Colonic mucosa (tissue), 4 donors: ENCODE measurements around the gene ZBTB2. TPM values are rescaled to one million over a fixed set of nuclear protein-coding genes. Genes with fewer than 3 reads are reported as not detected.

Experiments
- DNase-seq: peaks from one replicate; pipeline ENCODE4 v3.0.0-alpha.2; 2020
- H3K27ac ChIP-seq: fragments of 200-600 bp; one replicate; pipeline ENCODE4 v1.8.0; 2021
- H3K27me3 ChIP-seq: fragments of 200-600 bp; one replicate; pipeline ENCODE4 v1.8.0; 2021
- H3K36me3 ChIP-seq: fragments of 200-600 bp; one replicate; pipeline ENCODE4 v1.8.0; 2021
- H3K4me1 ChIP-seq: fragments of 200-600 bp; one replicate; pipeline ENCODE4 v1.8.0; 2021; ENCODE audit warnings: mild to moderate bottlenecking
- H3K4me3 ChIP-seq: fragments of 200-600 bp; one replicate; pipeline ENCODE4 v1.8.0; 2021
- H3K9ac ChIP-seq, 2 donors: one replicate each; pipeline ENCODE4 v1.7.0; 2013; ENCODE audit warnings: control low read depth in 2 of 2, low read depth in 2 of 2, low read length in 2 of 2
- H3K9me3 ChIP-seq: fragments of 200-600 bp; one replicate; pipeline ENCODE4 v1.8.0; 2021
- intact Hi-C: fragments of 100-400 bp; cut with DNase I; formaldehyde crosslinking; loops from one replicate; pipeline ENCODE4 v1.14.1; 2022
- total RNA-seq, 2 donors: library from RNA; stranded (reverse); fragmentation: NEBNext Ultra II Directional in 1 of 2; extraction: Animal tissue kit (Norgen Biotek cat#: 25700) in 1 of 2; gene quantifications; one replicate each; pipeline ENCODE4 v1.2.1, GENCODE V29; 2021
- TF ChIP-seq, protein P1 (sequence below): fragments of 200-600 bp; IDR thresholded peaks from one replicate; pipeline ENCODE4 v1.8.0; 2022; ENCODE audit warnings: antibody characterized with exemption, mild to moderate bottlenecking
- donor health status: healthy.
- donor health status: DM: no; HTN: no; CAD: no.
- donor health status: DM: no; HTN: no; CAD: no.

ZBTB2 gene
- total RNA-seq, 2 donors from 2014 or later = 9.6 to 13.7 TPM

DNA sequence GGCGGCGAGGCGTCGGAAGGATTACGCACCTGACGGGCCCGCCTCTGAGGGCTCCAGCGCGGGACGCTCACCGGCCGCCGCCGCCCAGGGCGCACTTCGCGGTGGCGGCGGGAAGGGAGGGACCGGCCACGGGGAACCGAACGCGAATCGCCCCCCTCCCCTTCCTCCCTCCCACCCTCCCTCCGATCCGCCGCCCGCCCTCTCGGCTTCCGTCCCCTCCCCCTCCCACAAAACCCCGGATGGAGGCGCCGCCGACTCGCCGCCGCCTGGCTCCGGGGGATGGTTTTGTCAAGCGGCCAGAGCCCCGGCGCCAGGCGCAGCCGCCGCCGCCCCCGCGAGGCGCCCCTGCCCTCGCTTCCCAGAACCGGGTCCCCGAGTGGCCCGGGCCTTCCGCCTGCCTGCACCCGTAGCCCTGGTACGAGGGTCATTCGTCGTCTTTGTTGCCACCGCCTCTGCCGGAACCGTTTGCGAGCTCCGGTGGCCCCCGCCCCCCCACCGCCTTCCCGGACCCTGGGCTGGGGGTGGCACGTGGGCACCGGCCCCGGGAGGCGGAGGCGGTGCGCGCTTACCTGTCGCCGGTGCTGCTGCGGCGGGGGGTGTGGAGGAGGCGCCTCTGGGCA is 398 bp downstream of the ZBTB2 start:
- no peaks in the 10 kb centered on the region for H3K9me3 ChIP-seq
- H3K27ac ChIP-seq = peak overlapping the region; percentile 98
- peak; percentile 84 for DNase-seq
- TF ChIP-seq, protein P1, sequence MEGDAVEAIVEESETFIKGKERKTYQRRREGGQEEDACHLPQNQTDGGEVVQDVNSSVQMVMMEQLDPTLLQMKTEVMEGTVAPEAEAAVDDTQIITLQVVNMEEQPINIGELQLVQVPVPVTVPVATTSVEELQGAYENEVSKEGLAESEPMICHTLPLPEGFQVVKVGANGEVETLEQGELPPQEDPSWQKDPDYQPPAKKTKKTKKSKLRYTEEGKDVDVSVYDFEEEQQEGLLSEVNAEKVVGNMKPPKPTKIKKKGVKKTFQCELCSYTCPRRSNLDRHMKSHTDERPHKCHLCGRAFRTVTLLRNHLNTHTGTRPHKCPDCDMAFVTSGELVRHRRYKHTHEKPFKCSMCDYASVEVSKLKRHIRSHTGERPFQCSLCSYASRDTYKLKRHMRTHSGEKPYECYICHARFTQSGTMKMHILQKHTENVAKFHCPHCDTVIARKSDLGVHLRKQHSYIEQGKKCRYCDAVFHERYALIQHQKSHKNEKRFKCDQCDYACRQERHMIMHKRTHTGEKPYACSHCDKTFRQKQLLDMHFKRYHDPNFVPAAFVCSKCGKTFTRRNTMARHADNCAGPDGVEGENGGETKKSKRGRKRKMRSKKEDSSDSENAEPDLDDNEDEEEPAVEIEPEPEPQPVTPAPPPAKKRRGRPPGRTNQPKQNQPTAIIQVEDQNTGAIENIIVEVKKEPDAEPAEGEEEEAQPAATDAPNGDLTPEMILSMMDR = no peak
- H3K36me3 ChIP-seq = no peaks in the 10 kb centered on the region
- no peaks in the 10 kb centered on the region for H3K27me3 ChIP-seq
- peak overlapping the region; percentile 74 for H3K4me3 ChIP-seq
- intact Hi-C loops = loop anchor here (5.0 kb wide), 1 partner anchor 61 kb away; the partner anchor contains the start of gene RMND1
- H3K9ac ChIP-seq = peak overlapping the region; percentile 74 to 92
- H3K4me1 ChIP-seq = peaks cover 6% of the 10 kb centered on the region

DNA sequence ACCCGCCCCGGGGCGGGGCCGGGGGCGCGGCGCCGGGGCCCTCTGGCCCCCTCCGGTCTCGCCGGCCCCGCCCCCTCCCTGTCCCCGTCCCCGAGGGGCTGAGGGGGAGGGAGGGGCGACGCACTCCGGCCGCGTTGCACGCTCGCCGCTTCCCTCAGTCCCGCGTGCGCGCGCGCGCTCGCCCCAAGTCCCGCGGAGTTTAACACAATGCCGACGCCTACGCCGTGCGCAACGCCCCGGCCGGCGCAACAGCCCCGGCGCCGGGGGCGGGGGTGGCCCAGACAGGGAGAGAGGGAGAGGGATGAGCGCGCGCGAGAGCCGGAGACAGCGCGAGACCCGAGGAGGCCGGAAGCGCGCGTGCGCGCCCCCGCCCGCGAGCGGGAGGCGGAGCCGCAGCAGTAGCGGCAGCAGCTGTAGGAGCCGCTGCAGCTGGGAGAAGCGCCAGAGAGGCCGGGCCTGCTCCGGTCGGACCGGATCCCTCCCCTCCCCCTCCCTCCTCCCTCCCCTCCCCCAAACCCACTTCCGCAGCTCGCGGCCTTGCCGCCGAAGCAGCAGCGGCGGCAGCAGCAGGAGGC is 996 bp downstream of the ZBTB2 start:
- Histone ChIP-seq H3K4me1 (peaks cover 6% of the 10 kb centered on the region), H3K9ac (peak overlapping the region in 1 of 2 donors; percentile 92)

DNA sequence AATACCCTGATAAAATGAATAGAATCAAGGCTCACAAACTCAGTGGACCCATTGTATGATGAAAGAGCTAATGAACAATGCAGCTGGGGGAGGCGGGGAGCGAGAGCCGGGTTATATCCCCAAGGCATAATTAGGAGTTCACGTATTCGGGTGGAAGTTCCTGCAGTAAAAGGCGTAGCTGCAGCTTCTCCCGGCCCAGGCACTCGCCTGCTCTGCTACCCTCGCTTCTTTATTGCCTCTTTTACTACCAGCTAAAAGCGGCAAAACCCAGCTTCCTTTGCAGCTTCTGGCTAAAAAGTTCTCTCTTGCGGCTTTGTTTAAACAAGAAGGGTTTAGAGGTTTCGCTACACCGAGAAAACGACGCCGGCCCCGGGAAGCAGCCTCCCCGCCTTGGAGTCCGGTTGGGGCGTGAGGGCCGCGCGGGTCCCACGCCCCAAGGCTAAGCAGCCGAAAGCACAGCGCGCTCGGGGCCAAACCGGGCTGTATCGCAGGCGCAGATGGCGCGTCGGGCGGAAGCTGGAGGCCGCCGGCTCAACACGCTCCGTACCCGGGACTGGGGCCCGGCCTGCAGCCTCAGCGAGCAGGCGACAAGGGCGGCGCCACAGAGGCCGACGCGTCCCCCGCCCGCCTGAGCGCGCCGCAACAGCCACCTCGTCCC is 1.6 kb downstream of the ZBTB2 start:
- peak overlapping the region; percentile 87 to 91 for H3K9ac ChIP-seq
- no peaks in the 10 kb centered on the region for H3K27me3 ChIP-seq
- H3K27ac ChIP-seq = peak overlapping the region; percentile 98
- no peaks in the 10 kb centered on the region for H3K9me3 ChIP-seq
- H3K36me3 ChIP-seq = no peaks in the 10 kb centered on the region
- peak overlapping the region; percentile 74 for H3K4me3 ChIP-seq
- TF ChIP-seq, protein P1 = no peak
- DNase-seq = peak; percentile 70
- intact Hi-C loops = loop anchor here (5.0 kb wide), 1 partner anchor 63 kb away; the partner anchor contains the start of gene RMND1
- H3K4me1 ChIP-seq = peaks cover 6% of the 10 kb centered on the region

More for the DNA sequence above, 996 bp downstream of the ZBTB2 start:
- peak; percentile 96 for DNase-seq
- no peaks in the 10 kb centered on the region for H3K27me3 ChIP-seq
- no peaks in the 10 kb centered on the region for H3K36me3 ChIP-seq
- peak overlapping the region; percentile 74 for H3K4me3 ChIP-seq
- no peaks in the 10 kb centered on the region for H3K9me3 ChIP-seq
- intact Hi-C loops = loop anchor here (5.0 kb wide), 1 partner anchor 62 kb away; the partner anchor contains the start of gene RMND1
- TF ChIP-seq, protein P1 = no peak
- H3K27ac ChIP-seq = peak overlapping the region; percentile 98

DNA sequence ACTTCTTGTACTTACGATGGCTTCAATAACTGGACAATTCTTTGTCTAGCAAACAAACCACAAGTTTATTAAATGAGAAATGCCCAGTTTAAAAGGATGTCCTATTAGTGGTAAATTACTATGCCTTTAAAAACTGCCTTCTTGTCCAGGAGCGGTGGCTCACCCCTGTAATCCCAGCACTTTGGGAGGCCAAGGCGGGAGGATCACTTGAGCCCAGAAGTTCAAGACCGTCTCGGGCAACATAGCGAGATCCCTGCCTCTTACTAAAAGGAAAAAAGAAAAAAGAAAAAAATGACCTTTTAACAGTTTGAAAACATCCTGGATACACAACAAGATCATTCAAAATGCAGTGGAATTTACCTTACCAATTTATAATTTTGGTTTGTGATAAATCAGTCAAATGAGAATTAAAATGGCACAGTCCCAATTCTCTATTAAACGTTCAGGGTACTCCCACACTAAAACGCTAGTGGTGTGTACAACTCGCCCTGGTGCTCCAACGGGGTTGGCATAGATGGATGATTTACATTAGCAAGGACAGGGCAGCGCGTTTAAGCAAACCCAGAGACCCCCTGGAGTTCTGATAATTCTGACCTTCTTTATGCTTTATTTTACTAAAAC is 2.3 kb downstream of the ZBTB2 start:
- H3K9ac ChIP-seq = peak overlapping the region; percentile 87 to 91
- peak overlapping the region; percentile 74 for H3K4me3 ChIP-seq
- TF ChIP-seq, protein P1 = no peak
- DNase-seq = no peak
- no peaks in the 10 kb centered on the region for H3K9me3 ChIP-seq
- no peaks in the 10 kb centered on the region for H3K36me3 ChIP-seq
- H3K4me1 ChIP-seq = peaks cover 6% of the 10 kb centered on the region
- intact Hi-C loops = no loop called here
- H3K27me3 ChIP-seq = no peaks in the 10 kb centered on the region
- H3K27ac ChIP-seq = peak overlapping the region; percentile 98

- H3K4me3 ChIP-seq = no peak overlapping the region
- intact Hi-C loops = no loop called here
- peaks cover 6% of the 10 kb centered on the region for H3K4me1 ChIP-seq
- H3K9ac ChIP-seq = no peak overlapping the region
- TF ChIP-seq, protein P1 = no peak
- H3K9me3 ChIP-seq = no peaks in the 10 kb centered on the region
- DNase-seq = no peak
- peak overlapping the region; percentile 98 for H3K27ac ChIP-seq
- H3K27me3 ChIP-seq = no peaks in the 10 kb centered on the region
- H3K36me3 ChIP-seq = no peaks in the 10 kb centered on the region
These were observed 3.1 kb downstream of the ZBTB2 start for GRCh38 chr6:151388236-151388635.
